Smooth muscle cell (in vitro differentiated cells): ENCODE measurements around the gene TMEM150B. TPM values are rescaled to one million over a fixed set of nuclear protein-coding genes. Genes with fewer than 3 reads are reported as not detected.

Experiments
- DNase-seq: peaks from one replicate; lab custom pipeline; 2025; ENCODE audit not compliant: unreplicated experiment; lab: John Stamatoyannopoulos, UW
- H2AFZ ChIP-seq: fragments of 200-600 bp; sonication (generic); 2 replicates; pipeline ENCODE4 v1.6.0; 2016; ENCODE audit warnings: antibody characterized with exemption, low read depth, mild to moderate bottlenecking
- H3F3A ChIP-seq: fragments of 200-600 bp; sonication (generic); 2 replicates; pipeline ENCODE4 v1.6.0; 2017; ENCODE audit warnings: antibody characterized with exemption, low read depth
- H3K27ac ChIP-seq: fragments of 200-600 bp; sonication (generic); 2 replicates; pipeline ENCODE4 v1.5.1; 2016; ENCODE audit warnings: low read depth, mild to moderate bottlenecking
- H3K27me3 ChIP-seq: fragments of 200-600 bp; sonication (generic); 2 replicates; pipeline ENCODE4 v1.6.1; 2016; ENCODE audit warnings: low read depth, mild to moderate bottlenecking
- H3K36me3 ChIP-seq: fragments of 200-600 bp; sonication (generic); 2 replicates; pipeline ENCODE4 v1.5.1; 2016; ENCODE audit warnings: low read depth
- H3K4me1 ChIP-seq: fragments of 200-600 bp; sonication (generic); 2 replicates; pipeline ENCODE4 v1.5.1; 2016; ENCODE audit warnings: low read depth
- H3K4me2 ChIP-seq: fragments of 200-600 bp; sonication (generic); 2 replicates; pipeline ENCODE4 v1.6.0; 2016; ENCODE audit warnings: mild to moderate bottlenecking
- H3K4me3 ChIP-seq: fragments of 200-600 bp; sonication (generic); 2 replicates; pipeline ENCODE4 v1.5.1; 2016; ENCODE audit warnings: mild to moderate bottlenecking
- H3K79me2 ChIP-seq: fragments of 200-600 bp; sonication (generic); 2 replicates; pipeline ENCODE4 v1.6.0; 2016; ENCODE audit warnings: low read depth, mild to moderate bottlenecking
- H3K9ac ChIP-seq: fragments of 200-600 bp; sonication (generic); 2 replicates; pipeline ENCODE4 v1.6.0; 2016; ENCODE audit warnings: low read depth
- H3K9me3 ChIP-seq: fragments of 200-600 bp; sonication (generic); replicated peaks from 2 replicates; pipeline ENCODE4 v1.5.1; 2016; ENCODE audit warnings: low read depth
- H4K20me1 ChIP-seq: fragments of 200-600 bp; sonication (generic); 2 replicates; pipeline ENCODE4 v1.6.0; 2016; ENCODE audit warnings: low read depth
- CTCF ChIP-seq: fragments of 200-600 bp; sonication (generic); IDR thresholded peaks from 2 replicates; pipeline ENCODE4 v1.5.1; 2017; ENCODE audit warnings: borderline replicate concordance, mild to moderate bottlenecking, antibody characterized with exemption; ENCODE audit not compliant: insufficient read depth, poor library complexity, severe bottlenecking
- WGBS: methylation state at CpG from one replicate; pipeline ENCODE4 v1.1.7; 2016; ENCODE audit warnings: low lambda C conversion rate; 5-methylcytosine and 5-hydroxymethylcytosine counted together
- polyA plus RNA-seq: library from polyadenylated mRNA; unstranded; fragments of >200 nt; fragmentation: Nextera tagmentation; extraction: Ambion mirVana; gene quantifications from 2 replicates; pipeline ENCODE4 v1.2.1, GENCODE V29; 2016
- total RNA-seq: library from RNA; depleted of rRNA; stranded (reverse); fragments of >200 nt; gene quantifications from 2 replicates; pipeline ENCODE4 v1.2.3, GENCODE V29; 2014

The TMEM150B gene
- total and polyA plus RNA-seq, 2 experiments from 2014 or later, result not detected

GRCh38 chr19:55358493-55358892 is 33.4 kb upstream of the TMEM150B start:
- WGBS, result 92% methylated on average over 16 of the region's 19 CpGs
- DNase-seq, result no peak
- TF ChIP-seq CTCF, result no peak
- Histone ChIP-seq H3K4me1 (peaks cover 6% of the 10 kb centered on the region), H3K79me2 (no peaks in the 10 kb centered on the region), H3K4me2 (no peak overlapping the region), H3K9me3 (no peaks in the 10 kb centered on the region), H3K27me3 (peaks cover 5% of the 10 kb centered on the region), H3K36me3 (no peaks in the 10 kb centered on the region), H2AFZ (no peak overlapping the region), H3K27ac (no peak overlapping the region), H3F3A (no peaks in the 10 kb centered on the region), H4K20me1 (no peaks in the 10 kb centered on the region), H3K4me3 (no peak overlapping the region), H3K9ac (no peak overlapping the region)

GRCh38 chr19:55355213-55355821 is 30.2 kb upstream of the TMEM150B start:
- TF ChIP-seq CTCF, result no peak
- Histone ChIP-seq H3F3A (no peaks in the 10 kb centered on the region), H3K4me1 (no peaks in the 10 kb centered on the region), H2AFZ (no peak overlapping the region), H3K9ac (no peak overlapping the region), H3K27me3 (peaks cover 20% of the 10 kb centered on the region), H3K36me3 (no peaks in the 10 kb centered on the region), H3K79me2 (no peaks in the 10 kb centered on the region), H4K20me1 (no peaks in the 10 kb centered on the region), H3K4me3 (no peak overlapping the region), H3K9me3 (no peaks in the 10 kb centered on the region), H3K27ac (no peak overlapping the region), H3K4me2 (no peak overlapping the region)
- DNase-seq, result no peak
- 40% methylated on average over 13 of the region's 13 CpGs for WGBS

GRCh38 chr19:55354698-55355212 is 29.6 kb upstream of the TMEM150B start, which contains the start of gene COX6B2:
TSS of gene COX6B2 (minus strand) at chr19:55354719. CDS start at chr19:55354521, 198 bp downstream.
- Histone ChIP-seq H3K4me2 (peak within 1 kb of the TSS; percentile 91), H3K27ac (no peak within 1 kb of the TSS), H3K79me2 (no peaks in the 10 kb centered on the region), H2AFZ (no peak within 1 kb of the TSS), H3K4me3 (peak within 1 kb of the TSS; percentile 56), H3K4me1 (no peaks in the 10 kb centered on the region), H3K9ac (no peak within 1 kb of the TSS), H3K36me3 (no peaks in the 10 kb centered on the region), H3F3A (no peaks in the 10 kb centered on the region), H4K20me1 (no peaks in the 10 kb centered on the region), H3K9me3 (no peaks in the 10 kb centered on the region), H3K27me3 (peaks cover 20% of the 10 kb centered on the region)
- no peak for DNase-seq
- TF ChIP-seq CTCF, result no peak
- WGBS, result 3% methylated on average over 12 of the region's 43 CpGs
